ENCODE measurements around the gene GRIK3.

GRCh38 chr1:37017720-37018119 lies 16.6 kb downstream of the GRIK3 start:
- TF ChIP-seq, protein P1, sequence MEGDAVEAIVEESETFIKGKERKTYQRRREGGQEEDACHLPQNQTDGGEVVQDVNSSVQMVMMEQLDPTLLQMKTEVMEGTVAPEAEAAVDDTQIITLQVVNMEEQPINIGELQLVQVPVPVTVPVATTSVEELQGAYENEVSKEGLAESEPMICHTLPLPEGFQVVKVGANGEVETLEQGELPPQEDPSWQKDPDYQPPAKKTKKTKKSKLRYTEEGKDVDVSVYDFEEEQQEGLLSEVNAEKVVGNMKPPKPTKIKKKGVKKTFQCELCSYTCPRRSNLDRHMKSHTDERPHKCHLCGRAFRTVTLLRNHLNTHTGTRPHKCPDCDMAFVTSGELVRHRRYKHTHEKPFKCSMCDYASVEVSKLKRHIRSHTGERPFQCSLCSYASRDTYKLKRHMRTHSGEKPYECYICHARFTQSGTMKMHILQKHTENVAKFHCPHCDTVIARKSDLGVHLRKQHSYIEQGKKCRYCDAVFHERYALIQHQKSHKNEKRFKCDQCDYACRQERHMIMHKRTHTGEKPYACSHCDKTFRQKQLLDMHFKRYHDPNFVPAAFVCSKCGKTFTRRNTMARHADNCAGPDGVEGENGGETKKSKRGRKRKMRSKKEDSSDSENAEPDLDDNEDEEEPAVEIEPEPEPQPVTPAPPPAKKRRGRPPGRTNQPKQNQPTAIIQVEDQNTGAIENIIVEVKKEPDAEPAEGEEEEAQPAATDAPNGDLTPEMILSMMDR (conservative IDR thresholded peaks at IDR 0.05; ENCODE audit: low read depth, low read length): no peak
- TF ChIP-seq EZH2 (IDR thresholded peaks at IDR 0.05; ENCODE audit: low read length, unreplicated experiment): no peak
